Measurements from ENCODE around the gene CCT7. TPM values are rescaled to one million over a fixed set of nuclear protein-coding genes. Genes with fewer than 3 reads are reported as not detected.
A peak's percentile ranks its signal among the peaks of the same experiment; 100 is the strongest.

CCT7 gene
- total RNA-seq, 1 donor from 2014 or later = 446 TPM

DNA sequence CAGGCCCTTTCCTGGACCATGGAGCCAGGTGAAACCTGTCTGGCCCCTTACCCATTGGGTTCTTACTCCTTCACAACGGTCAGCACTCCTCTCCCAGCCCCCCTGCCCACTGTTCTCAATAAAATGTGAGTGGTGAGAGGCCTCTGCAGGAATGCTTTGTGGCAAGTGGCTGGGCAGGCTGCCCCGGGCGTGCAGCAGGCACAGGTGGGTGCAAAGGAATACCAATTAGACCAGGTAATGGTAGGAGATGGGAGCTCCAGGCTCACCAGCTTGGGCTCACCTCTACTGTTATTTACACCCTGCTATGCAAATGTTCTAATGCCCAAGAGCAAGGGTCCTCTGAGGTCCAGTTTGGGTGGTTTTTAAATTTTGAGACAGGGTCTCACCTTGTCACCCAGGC, 7.0 kb upstream of the CCT7 start:
- TF ChIP-seq, protein P1, sequence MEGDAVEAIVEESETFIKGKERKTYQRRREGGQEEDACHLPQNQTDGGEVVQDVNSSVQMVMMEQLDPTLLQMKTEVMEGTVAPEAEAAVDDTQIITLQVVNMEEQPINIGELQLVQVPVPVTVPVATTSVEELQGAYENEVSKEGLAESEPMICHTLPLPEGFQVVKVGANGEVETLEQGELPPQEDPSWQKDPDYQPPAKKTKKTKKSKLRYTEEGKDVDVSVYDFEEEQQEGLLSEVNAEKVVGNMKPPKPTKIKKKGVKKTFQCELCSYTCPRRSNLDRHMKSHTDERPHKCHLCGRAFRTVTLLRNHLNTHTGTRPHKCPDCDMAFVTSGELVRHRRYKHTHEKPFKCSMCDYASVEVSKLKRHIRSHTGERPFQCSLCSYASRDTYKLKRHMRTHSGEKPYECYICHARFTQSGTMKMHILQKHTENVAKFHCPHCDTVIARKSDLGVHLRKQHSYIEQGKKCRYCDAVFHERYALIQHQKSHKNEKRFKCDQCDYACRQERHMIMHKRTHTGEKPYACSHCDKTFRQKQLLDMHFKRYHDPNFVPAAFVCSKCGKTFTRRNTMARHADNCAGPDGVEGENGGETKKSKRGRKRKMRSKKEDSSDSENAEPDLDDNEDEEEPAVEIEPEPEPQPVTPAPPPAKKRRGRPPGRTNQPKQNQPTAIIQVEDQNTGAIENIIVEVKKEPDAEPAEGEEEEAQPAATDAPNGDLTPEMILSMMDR (conservative IDR thresholded peaks at IDR 0.05) = no peak
- no peak overlapping the region for H3K27ac Mint-ChIP-seq (ENCODE audit: unreplicated experiment)
- H3K9me3 Mint-ChIP-seq = no peaks in the 10 kb centered on the region

DNA sequence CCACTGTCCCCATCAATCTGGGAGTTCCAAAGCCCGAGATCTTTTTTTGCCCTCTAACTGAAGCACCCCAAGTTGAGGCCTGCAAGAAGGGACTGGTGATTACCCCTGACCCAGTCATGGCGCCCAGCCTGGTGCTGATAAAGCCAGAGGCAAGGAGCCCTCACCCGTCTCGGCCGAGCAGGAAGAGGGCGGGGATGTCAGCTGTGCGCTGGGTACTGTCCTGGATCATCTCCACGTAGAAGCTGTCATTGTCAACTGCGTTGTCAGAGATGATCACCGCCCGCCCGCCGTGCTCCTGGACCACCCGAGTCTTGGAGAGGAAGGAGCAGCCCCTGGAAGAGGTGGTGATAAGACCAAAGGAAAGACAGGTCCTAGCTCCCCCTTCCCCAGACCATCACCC, 5.5 kb upstream of the CCT7 start:
- H3K27me3 Mint-ChIP-seq (ENCODE audit: low read depth) = no peaks in the 10 kb centered on the region
- peak overlapping the region; percentile 38 for H3K4me3 Mint-ChIP-seq
- no peaks in the 10 kb centered on the region for H3K9me3 Mint-ChIP-seq
- no peak overlapping the region for H3K27ac Mint-ChIP-seq (ENCODE audit: unreplicated experiment)
- TF ChIP-seq, protein P1 (conservative IDR thresholded peaks at IDR 0.05) = no peak
- no peak for DNase-seq (ENCODE audit: low read depth, low spot score)
- no peaks in the 10 kb centered on the region for H3K36me3 Mint-ChIP-seq (ENCODE audit: low read depth)
- peaks cover 9% of the 10 kb centered on the region for H3K4me1 Mint-ChIP-seq

More for the DNA sequence above, 7.0 kb upstream of the CCT7 start:
- H3K4me3 Mint-ChIP-seq = no peak overlapping the region
- no peaks in the 10 kb centered on the region for H3K36me3 Mint-ChIP-seq (ENCODE audit: low read depth)
- no peaks in the 10 kb centered on the region for H3K27me3 Mint-ChIP-seq (ENCODE audit: low read depth)
- DNase-seq (ENCODE audit: low read depth, low spot score) = no peak
- H3K4me1 Mint-ChIP-seq = no peaks in the 10 kb centered on the region

DNA sequence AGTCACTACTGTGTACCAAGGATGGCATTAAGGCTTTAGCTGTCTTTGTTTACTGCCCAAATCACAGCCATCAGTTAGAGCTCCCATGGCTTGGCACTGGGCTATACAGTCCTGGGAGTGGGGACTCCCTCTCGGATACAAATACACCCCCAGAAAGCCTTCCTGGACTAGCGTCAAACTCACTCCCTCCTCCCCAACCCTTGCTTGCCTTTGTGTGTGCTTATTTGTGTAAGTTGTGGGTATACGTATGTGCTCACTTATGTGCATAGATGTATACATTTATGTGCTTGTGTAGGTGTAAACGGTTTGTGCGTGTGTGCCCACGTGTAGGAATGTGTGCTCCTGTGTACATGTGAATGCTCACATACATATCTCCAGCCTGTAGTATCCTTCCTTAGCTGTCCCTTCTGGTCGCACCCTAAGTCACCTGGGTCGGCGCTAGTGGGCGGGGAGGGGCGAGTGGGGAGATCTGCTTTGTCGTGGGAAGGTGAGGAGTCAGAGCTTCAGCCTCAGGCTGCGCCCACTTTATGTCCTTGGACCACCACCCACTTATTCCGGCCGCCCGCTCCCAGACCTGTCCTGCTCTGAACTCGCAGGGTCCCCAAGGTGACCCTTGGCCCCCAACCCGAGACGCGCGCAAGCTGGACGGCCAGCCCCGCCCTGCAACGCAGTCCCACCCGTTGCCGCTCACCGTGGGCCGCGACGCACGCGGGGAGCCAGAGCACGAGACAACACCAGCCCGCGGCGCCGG, 1.5 kb upstream of the CCT7 start:
- Mint-ChIP-seq H3K9me3 (no peaks in the 10 kb centered on the region), H3K4me3 (peak overlapping the region; percentile 99), H3K4me1 (peaks cover 33% of the 10 kb centered on the region), H3K27ac (ENCODE audit: unreplicated experiment) (no peak overlapping the region), H3K27me3 (ENCODE audit: low read depth) (no peaks in the 10 kb centered on the region), H3K36me3 (ENCODE audit: low read depth) (no peaks in the 10 kb centered on the region)
- DNase-seq (ENCODE audit: low read depth, low spot score) = no peak
- TF ChIP-seq, protein P1 (conservative IDR thresholded peaks at IDR 0.05) = no peak

DNA sequence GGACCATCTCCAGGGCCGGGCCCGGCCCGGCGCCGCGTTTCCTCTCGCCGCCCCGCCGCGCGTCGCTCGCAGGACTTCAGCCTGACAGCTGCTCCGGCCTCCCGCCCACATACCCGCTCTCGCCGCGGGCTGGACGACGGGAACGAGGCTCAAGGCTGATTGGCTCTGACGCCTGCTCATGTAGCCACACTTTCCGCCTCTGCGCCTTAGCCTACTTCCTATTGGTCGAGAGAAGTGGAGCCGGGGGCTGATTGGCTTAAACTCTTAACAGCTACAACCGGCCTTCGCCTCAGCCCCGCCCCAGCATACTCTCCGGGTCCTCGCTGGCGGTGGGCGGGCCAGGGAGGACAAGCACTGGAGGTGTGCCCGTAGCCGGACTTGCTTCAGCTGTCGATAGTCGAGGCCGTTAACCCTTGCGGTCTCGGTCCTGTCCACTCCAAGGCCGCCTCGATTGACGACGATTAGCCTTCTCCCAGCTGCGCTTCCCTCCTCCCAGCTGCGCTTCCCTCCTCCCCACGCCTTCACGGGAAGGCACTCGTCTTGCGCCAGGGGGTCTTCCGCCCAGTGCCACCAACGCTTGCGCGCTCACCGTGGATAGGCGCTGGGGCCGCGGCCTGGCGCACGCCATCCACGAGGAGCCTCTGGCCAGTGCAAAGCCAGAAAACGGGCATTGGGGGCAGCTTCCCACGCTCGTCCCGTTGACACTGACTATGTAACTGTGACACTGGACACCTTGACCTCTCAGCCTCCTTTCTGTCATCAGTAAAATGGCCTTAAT, 765 bp upstream of the CCT7 start, which contains the start of gene PRADC1:
TSS of gene PRADC1 (minus strand) at position 86 of the 778 bp plus-strand sequence. CDS start at position 7, 79 bp downstream.
- Mint-ChIP-seq H3K4me1 (peaks cover 37% of the 10 kb centered on the region), H3K4me3 (peak within 1 kb of the TSS; percentile 99), H3K9me3 (no peaks in the 10 kb centered on the region), H3K27ac (ENCODE audit: unreplicated experiment) (peak within 1 kb of the TSS; percentile 98), H3K36me3 (ENCODE audit: low read depth) (no peaks in the 10 kb centered on the region), H3K27me3 (ENCODE audit: low read depth) (no peaks in the 10 kb centered on the region)
- peak; percentile 91 for DNase-seq (ENCODE audit: low read depth, low spot score)
- TF ChIP-seq, protein P1 (conservative IDR thresholded peaks at IDR 0.05) = no peak

DNA sequence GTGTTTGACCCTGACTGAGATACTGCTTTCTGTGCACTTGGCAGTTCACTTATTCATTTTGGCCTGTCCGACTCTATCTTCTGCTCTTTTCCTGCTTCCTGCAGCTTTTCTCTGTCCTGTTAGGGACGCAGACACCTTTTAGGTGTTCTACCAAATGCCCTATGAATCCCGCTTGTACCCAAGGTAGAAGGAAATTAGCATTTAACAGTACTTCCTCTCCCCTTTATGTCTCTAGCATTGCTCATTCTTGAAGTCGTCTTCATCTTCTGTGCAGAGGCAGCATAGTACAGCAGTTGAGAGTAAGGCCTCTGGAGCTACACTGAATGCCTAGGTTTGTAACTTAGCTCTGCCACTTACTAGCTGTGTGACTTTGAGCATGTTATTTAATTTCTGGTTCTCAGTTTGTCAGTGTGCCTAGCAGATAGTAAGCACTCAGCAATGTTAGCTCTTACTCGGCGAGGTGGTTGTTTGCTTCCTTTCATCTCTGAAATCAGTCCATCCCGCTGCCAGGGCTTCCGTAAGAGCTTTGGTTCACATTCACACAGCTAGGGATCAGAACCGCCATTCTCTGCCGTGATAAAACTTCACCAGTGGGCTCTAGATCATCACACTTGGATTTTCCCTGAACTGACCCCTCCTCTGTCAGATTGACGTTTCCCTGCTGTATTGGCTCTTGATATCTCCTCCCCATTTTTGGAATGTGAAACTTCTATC, 1.4 kb downstream of the CCT7 start:
- Mint-ChIP-seq H3K4me3 (peak overlapping the region; percentile 99), H3K27ac (ENCODE audit: unreplicated experiment) (peak overlapping the region; percentile 96), H3K27me3 (ENCODE audit: low read depth) (no peaks in the 10 kb centered on the region), H3K4me1 (peaks cover 39% of the 10 kb centered on the region), H3K36me3 (ENCODE audit: low read depth) (no peaks in the 10 kb centered on the region), H3K9me3 (no peaks in the 10 kb centered on the region)
- DNase-seq (ENCODE audit: low read depth, low spot score) = no peak
- TF ChIP-seq, protein P1 (conservative IDR thresholded peaks at IDR 0.05) = no peak
